K562 (cell line): ENCODE data around the gene SMOC2.

Experiments
- CTCF ChIP-seq, 3 experiments: IDR thresholded peaks in 2 of 3; conservative IDR thresholded peaks in 1 of 3; 2 replicates each; pipeline ENCODE4 v1.5.1; 2011 to 2012; ENCODE audit warnings: low read length in 3 of 3, mild to moderate bottlenecking in 3 of 3, control low read depth in 2 of 3, improper control_type of control experiment in 1 of 3, inconsistent platforms in 1 of 3, low read depth in 1 of 3, mixed read lengths in 1 of 3, moderate library complexity in 1 of 3; ENCODE audit not compliant: insufficient read depth in 2 of 3
- ELF4 ChIP-seq: fragments of 450-650 bp; formaldehyde crosslinking; IDR thresholded peaks from 2 replicates; pipeline ENCODE4 v1.4.0; 2022; ENCODE audit warnings: missing genetic modification characterization
- FOXP4 ChIP-seq: sonication (generic); formaldehyde crosslinking; IDR thresholded peaks from 2 replicates; pipeline ENCODE4 v1.8.0; 2022; ENCODE audit warnings: mild to moderate bottlenecking, missing genetic modification reagents, borderline replicate concordance
- MED1 ChIP-seq: sonication (generic); formaldehyde crosslinking; IDR thresholded peaks from 2 replicates; pipeline ENCODE4 v1.8.1; 2023; ENCODE audit warnings: missing genetic modification reagents, borderline replicate concordance
- POU5F1 ChIP-seq: fragments of 150-350 bp; IDR thresholded peaks from 2 replicates; pipeline ENCODE4 v1.6.1; 2014; ENCODE audit warnings: borderline replicate concordance, low read length, low read depth, mild to moderate bottlenecking; ENCODE audit not compliant: partially characterized antibody

- TF ChIP-seq MED1 (CRISPR knock-in tag) (no peak), POU5F1 (no peak), CTCF (IDR thresholded peaks at IDR 0.05 in 2 of 3, conservative IDR thresholded peaks at IDR 0.05 in 1 of 3; ENCODE audit: insufficient read depth in 2 of 3, low read depth in 1 of 3, low read length in 3 of 3) (no peak), ELF4 (CRISPR knock-in tag) (no peak), FOXP4 (CRISPR knock-in tag) (no peak)
Observed at GRCh38 chr6:168662301-168662936, 221.4 kb downstream of the SMOC2 start.
